Breast epithelium (tissue), 3 donors: ENCODE data around the gene GTF2F2.

Source experiments
- POLR2AphosphoS5 ChIP-seq, 3 donors: sonication (generic); formaldehyde crosslinking; IDR thresholded peaks; one replicate each; pipeline ENCODE4 v1.6.1; 2017; ENCODE audit warnings: antibody characterized with exemption in 3 of 3
- TF ChIP-seq, protein P1 (sequence below), 3 donors: fragments of 450-650 bp; IDR thresholded peaks; one replicate each; pipeline ENCODE4 v1.5.1; 2016 to 2017; ENCODE audit warnings: antibody characterized with exemption in 3 of 3, mild to moderate bottlenecking in 3 of 3, moderate library complexity in 3 of 3

DNA sequence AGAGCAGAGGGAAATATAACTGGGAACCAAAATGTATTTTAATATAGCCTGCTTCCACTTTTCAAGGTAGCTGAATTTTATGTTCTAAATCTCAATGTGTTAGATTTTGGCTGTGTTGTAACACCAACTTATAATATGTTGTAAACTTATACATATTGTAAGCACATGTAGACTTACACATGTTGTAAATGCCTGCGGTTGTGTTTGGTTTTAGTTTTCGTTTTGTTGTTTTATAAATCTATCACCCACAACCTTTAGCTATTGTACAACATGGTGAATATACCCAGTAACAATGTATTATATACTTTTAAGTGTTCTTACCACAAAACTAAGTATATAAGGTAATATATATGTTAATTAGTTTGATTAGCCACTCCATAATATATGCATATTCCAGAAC is 65.0 kb downstream of the GTF2F2 start:
- TF ChIP-seq, protein P1, sequence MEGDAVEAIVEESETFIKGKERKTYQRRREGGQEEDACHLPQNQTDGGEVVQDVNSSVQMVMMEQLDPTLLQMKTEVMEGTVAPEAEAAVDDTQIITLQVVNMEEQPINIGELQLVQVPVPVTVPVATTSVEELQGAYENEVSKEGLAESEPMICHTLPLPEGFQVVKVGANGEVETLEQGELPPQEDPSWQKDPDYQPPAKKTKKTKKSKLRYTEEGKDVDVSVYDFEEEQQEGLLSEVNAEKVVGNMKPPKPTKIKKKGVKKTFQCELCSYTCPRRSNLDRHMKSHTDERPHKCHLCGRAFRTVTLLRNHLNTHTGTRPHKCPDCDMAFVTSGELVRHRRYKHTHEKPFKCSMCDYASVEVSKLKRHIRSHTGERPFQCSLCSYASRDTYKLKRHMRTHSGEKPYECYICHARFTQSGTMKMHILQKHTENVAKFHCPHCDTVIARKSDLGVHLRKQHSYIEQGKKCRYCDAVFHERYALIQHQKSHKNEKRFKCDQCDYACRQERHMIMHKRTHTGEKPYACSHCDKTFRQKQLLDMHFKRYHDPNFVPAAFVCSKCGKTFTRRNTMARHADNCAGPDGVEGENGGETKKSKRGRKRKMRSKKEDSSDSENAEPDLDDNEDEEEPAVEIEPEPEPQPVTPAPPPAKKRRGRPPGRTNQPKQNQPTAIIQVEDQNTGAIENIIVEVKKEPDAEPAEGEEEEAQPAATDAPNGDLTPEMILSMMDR (IDR thresholded peaks at IDR 0.05): no peak
- TF ChIP-seq POLR2AphosphoS5 (IDR thresholded peaks at IDR 0.05): no peak
